SK-N-MC (cell line): ENCODE results near the gene COL18A1.

Source experiments
- DNase-seq: peaks from one replicate; pipeline ENCODE4 v3.0.0-alpha.2; 2011; ENCODE audit warnings: low read depth, low spot score
- H3K27ac ChIP-seq: fragments of 200-600 bp; sonication (generic); 2 replicates; pipeline ENCODE4 v1.5.1; 2016; ENCODE audit warnings: mixed run types
- H3K36me3 ChIP-seq: fragments of 200-600 bp; sonication (generic); 2 replicates; pipeline ENCODE4 v1.6.1; 2017; ENCODE audit warnings: antibody characterized with exemption, low read length, mixed read lengths; ENCODE audit not compliant: insufficient read depth
- H3K4me3 ChIP-seq: fragments of 200-600 bp; sonication (generic); 2 replicates; pipeline ENCODE4 v1.5.1; 2016
- H3K9ac ChIP-seq: fragments of 200-600 bp; sonication (generic); 2 replicates; pipeline ENCODE4 v1.8.0; 2017; ENCODE audit warnings: mixed run types, mixed read lengths; ENCODE audit not compliant: insufficient read length
- H3K9me3 ChIP-seq: fragments of 200-600 bp; sonication (generic); 2 replicates; pipeline ENCODE4 v1.6.1; 2017; ENCODE audit warnings: low read depth, mild to moderate bottlenecking, antibody characterized with exemption, low read length, moderate library complexity, mixed read lengths
- EZH2 ChIP-seq: fragments of 200-600 bp; sonication (generic); IDR thresholded peaks from one replicate; pipeline ENCODE4 v1.6.1; 2017; ENCODE audit warnings: antibody characterized with exemption
- FOXP2 ChIP-seq: optimal IDR thresholded peaks from 2 replicates; pipeline ENCODE3; 2011; ENCODE audit warnings: mild to moderate bottlenecking, moderate library complexity; ENCODE audit not compliant: insufficient read depth; ENCODE audit errors: extremely low read length, control extremely low read depth
- POLR2AphosphoS5 ChIP-seq: IDR thresholded peaks from 2 replicates; pipeline ENCODE4 v1.6.1; 2012; ENCODE audit warnings: mild to moderate bottlenecking, low read depth, low read length, borderline replicate concordance

The COL18A1 gene

DNA sequence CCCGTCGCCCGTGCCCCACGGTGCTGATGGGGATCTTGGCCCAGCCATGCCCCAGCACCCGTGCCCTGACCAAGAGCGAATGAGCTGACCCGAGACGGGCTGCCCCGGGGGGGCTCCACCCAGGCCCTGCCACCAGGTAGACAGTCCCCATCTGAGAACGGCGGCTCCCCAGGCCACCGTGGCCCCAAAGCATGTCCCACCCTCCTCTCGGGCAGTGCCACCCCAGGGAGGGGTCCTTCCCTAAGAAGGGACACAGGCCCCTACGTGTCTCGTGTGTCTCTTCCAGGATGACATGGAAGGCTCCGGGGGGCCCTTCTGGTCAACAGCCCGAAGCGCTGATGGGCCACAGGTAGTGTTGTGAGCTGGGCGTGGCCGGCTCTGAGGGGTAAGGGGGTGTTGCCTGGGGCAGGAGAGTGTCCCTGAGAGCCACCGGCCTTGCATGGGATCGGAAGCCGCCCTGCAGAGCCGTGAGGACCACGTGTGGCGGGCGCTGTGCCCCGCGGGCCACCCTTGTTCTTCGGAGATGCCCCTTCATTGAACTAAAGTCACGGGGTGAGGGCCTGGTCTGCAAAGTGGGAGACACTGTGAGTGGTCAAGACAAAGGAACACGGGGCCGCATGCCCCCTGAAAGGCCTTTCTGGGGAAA lies 82.3 kb downstream of the COL18A1 start:
- TF ChIP-seq POLR2AphosphoS5 = no peak
- TF ChIP-seq FOXP2 = no peak
- no peak for TF ChIP-seq EZH2
- Histone ChIP-seq H3K27ac (no peak overlapping the region), H3K4me3 (no peak overlapping the region), H3K36me3 (no peaks in the 10 kb centered on the region), H3K9ac (no peak overlapping the region), H3K9me3 (no peaks in the 10 kb centered on the region)
- no peak for DNase-seq

- no peak overlapping the region for H3K9ac ChIP-seq
- H3K36me3 ChIP-seq = no peaks in the 10 kb centered on the region
- H3K9me3 ChIP-seq = no peaks in the 10 kb centered on the region
- TF ChIP-seq POLR2AphosphoS5 = no peak
- no peak for TF ChIP-seq EZH2
- no peak for TF ChIP-seq FOXP2
- H3K4me3 ChIP-seq = no peak overlapping the region
- H3K27ac ChIP-seq = no peak overlapping the region
- no peak for DNase-seq
These were observed 83.1 kb downstream of the COL18A1 start for GRCh38 chr21:45487891-45488600.

- Histone ChIP-seq H3K4me3 (no peak overlapping the region), H3K9ac (no peak overlapping the region), H3K9me3 (no peaks in the 10 kb centered on the region), H3K36me3 (no peaks in the 10 kb centered on the region), H3K27ac (no peak overlapping the region)
- no peak for DNase-seq
- TF ChIP-seq POLR2AphosphoS5 (no peak), FOXP2 (no peak), EZH2 (no peak)
These were observed 84.2 kb downstream of the COL18A1 start for GRCh38 chr21:45488931-45489721.

- TF ChIP-seq FOXP2 (no peak), POLR2AphosphoS5 (no peak), EZH2 (no peak)
- no peaks in the 10 kb centered on the region for H3K36me3 ChIP-seq
- H3K4me3 ChIP-seq = no peak overlapping the region
- H3K27ac ChIP-seq = no peak overlapping the region
- H3K9ac ChIP-seq = no peak overlapping the region
- no peaks in the 10 kb centered on the region for H3K9me3 ChIP-seq
- DNase-seq = no peak
These were observed 84.7 kb downstream of the COL18A1 start for GRCh38 chr21:45489722-45489982.

DNA sequence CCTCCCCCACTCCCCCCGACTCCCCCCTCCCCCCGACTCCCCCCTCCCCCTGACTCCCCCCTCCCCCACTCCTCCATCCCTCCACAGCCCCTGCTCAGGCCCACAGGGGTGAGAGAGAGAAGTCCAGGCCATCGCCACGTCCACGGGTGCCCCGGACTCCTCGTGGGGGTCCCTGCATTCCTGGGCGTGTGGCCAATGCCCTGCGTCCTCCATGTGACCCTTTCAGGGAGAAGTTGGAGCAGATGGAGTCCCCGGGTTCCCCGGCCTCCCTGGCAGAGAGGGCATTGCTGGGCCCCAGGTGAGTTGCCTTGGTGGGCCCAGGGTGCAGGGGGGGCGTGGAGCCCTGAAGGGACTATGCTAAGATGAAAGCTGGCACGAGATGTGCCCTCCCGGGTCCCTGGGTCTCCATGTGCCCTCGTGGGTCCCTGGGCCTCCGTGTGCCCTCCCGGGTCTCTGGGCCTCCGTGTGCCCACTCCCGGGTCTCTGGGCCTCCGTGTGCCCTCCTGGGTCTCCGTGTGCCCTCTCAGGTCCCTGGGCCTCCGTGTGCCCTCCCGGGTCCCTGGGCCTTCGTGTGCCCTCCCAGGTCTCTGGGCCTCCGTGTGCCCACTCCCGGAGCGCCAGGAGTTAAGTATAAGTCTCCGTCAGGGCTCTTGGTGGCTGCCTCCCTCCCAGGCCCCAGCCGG lies 85.2 kb downstream of the COL18A1 start:
- no peak overlapping the region for H3K9ac ChIP-seq
- no peaks in the 10 kb centered on the region for H3K36me3 ChIP-seq
- no peaks in the 10 kb centered on the region for H3K9me3 ChIP-seq
- no peak for TF ChIP-seq EZH2
- TF ChIP-seq POLR2AphosphoS5 = no peak
- H3K4me3 ChIP-seq = no peak overlapping the region
- no peak for DNase-seq
- H3K27ac ChIP-seq = no peak overlapping the region

GRCh38 chr21:45491056-45491455 lies 86.1 kb downstream of the COL18A1 start:
- H3K4me3 ChIP-seq = no peak overlapping the region
- no peaks in the 10 kb centered on the region for H3K9me3 ChIP-seq
- no peak overlapping the region for H3K27ac ChIP-seq
- H3K36me3 ChIP-seq = no peaks in the 10 kb centered on the region
- no peak for TF ChIP-seq POLR2AphosphoS5
- TF ChIP-seq EZH2 = no peak
- no peak for TF ChIP-seq FOXP2
- DNase-seq = no peak
- H3K9ac ChIP-seq = no peak overlapping the region

DNA sequence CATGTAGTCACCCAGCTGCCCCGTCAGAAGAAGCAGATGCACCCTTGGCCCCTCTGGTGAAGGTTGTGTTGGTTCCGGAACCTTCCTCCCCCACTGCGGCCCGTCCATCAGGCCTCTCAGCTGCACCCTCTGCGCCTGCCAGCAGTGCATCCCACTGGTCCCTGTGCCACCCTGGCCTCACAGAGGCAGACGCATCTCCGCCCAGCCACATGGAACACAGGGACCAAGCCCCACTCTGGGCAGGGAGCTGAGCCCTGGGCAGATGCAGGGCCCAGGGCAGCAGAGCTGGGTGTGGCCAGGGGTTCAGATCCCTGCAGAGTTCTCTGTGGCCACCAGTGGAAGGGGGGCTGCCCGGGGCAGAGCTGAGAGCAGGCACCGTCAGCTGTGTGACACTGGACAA lies 86.7 kb downstream of the COL18A1 start:
- no peaks in the 10 kb centered on the region for H3K36me3 ChIP-seq
- H3K4me3 ChIP-seq = no peak overlapping the region
- no peak overlapping the region for H3K9ac ChIP-seq
- TF ChIP-seq POLR2AphosphoS5 = no peak
- TF ChIP-seq FOXP2 = no peak
- TF ChIP-seq EZH2 = no peak
- no peaks in the 10 kb centered on the region for H3K9me3 ChIP-seq
- DNase-seq = no peak
- no peak overlapping the region for H3K27ac ChIP-seq

DNA sequence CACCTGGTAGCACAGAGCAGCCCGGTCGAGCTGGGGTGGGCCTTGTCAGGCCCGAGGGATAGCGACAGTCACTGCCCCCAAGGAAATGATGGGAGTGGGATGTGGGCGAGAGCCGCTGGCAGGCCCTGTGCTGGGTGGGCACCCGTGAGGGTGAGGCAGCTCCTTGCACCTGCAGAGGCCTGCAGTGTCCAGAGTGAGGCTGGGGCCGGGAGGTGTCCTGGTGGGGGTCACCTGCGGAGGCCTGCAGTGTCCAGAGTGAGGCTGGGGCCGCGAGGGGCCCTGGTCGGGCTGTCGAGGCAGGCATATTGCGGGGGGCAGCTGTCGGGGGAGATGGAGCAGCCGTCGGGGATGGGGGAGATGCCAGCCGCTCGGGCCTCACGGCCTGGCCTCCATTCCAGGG lies 87.8 kb downstream of the COL18A1 start:
- H3K36me3 ChIP-seq = no peaks in the 10 kb centered on the region
- TF ChIP-seq FOXP2 (no peak), POLR2AphosphoS5 (no peak), EZH2 (no peak)
- no peaks in the 10 kb centered on the region for H3K9me3 ChIP-seq
- no peak overlapping the region for H3K27ac ChIP-seq
- no peak overlapping the region for H3K9ac ChIP-seq
- no peak overlapping the region for H3K4me3 ChIP-seq
- DNase-seq = no peak
